Activated CD4-positive, alpha-beta T cell treated with anti-CD3 and anti-CD28 coated beads for 36 hours (primary cell): ENCODE data around the gene OSCAR. TPM values are rescaled to one million over a fixed set of nuclear protein-coding genes. Genes with fewer than 3 reads are reported as not detected.

Experiments
- ATAC-seq: fragments of 200-7000 bp; cut with Tn5 transposase; one replicate; pipeline ENCODE4 v1.10.0; 2021; ENCODE audit warnings: mild to moderate bottlenecking, moderate library complexity
- CTCF ChIA-PET: fragments of 350-600 bp; sonication (Branson Sonifier 250); formaldehyde crosslinking; loops from one replicate; lab custom pipeline; 2021; ENCODE audit warnings: antibody characterized with exemption; lab: Charles Lee
- POLR2A ChIA-PET: fragments of 350-600 bp; sonication (Branson Sonifier 250); formaldehyde crosslinking; loops from one replicate; lab custom pipeline; 2021; ENCODE audit warnings: antibody characterized with exemption, inconsistent platforms; lab: Charles Lee
- DNase-seq: peaks from one replicate; pipeline ENCODE4 v3.0.0-alpha.2; 2020
- H3K27ac Mint-ChIP-seq: one replicate; pipeline ENCODE4 v1.8.0; 2021; ENCODE audit warnings: mixed read lengths
- H3K27me3 Mint-ChIP-seq: one replicate; pipeline ENCODE4 v1.8.0; 2021; ENCODE audit warnings: mixed read lengths
- H3K36me3 Mint-ChIP-seq: one replicate; pipeline ENCODE4 v1.8.0; 2021; ENCODE audit warnings: low read depth, mixed read lengths
- H3K4me1 Mint-ChIP-seq: one replicate; pipeline ENCODE4 v1.8.0; 2021; ENCODE audit warnings: mixed read lengths
- H3K4me3 Mint-ChIP-seq: one replicate; pipeline ENCODE4 v1.8.0; 2021; ENCODE audit warnings: mild to moderate bottlenecking, moderate library complexity, mixed read lengths
- H3K9me3 Mint-ChIP-seq: one replicate; pipeline ENCODE4 v1.8.0; 2021; ENCODE audit warnings: low read depth, mixed read lengths
- intact Hi-C, 2 experiments: fragments of 100-400 bp; cut with DNase I in 1 of 2; cut with micrococcal nuclease in 1 of 2; formaldehyde crosslinking; loops; one replicate each; pipeline versions ENCODE4 v1.14.2 to v1.15.1; 2022 to 2024; cut with DNase I, micrococcal nuclease
- total RNA-seq, 2 experiments: library from RNA; stranded (reverse); gene quantifications; one replicate each; pipeline ENCODE4 v1.2.3, GENCODE V29; 2021

The OSCAR gene
- total RNA-seq, 2 experiments from 2014 or later = 0.67 to 0.71 TPM

GRCh38 chr19:54136864-54137698 is 36.5 kb upstream of the OSCAR start:
- ChIA-PET POLR2A (interaction anchor here (0.5 to 3.0 kb wide), 13 partner anchors 13 to 1661 kb away, joined by 3 to 35 read pairs (median 5); partner anchors contain the start of genes LENG1, LENG9, MBOAT7 and MYADM), CTCF (interaction anchor here (0.6 to 1.8 kb wide), 12 partner anchors 15 to 1204 kb away, joined by 3 to 15 read pairs (median 4); partner anchors contain the start of genes LENG1, MBOAT7, PRPF31 and TFPT)
- H3K4me1 Mint-ChIP-seq = peaks cover 42% of the 10 kb centered on the region
- DNase-seq = peak; percentile 99
- H3K27ac Mint-ChIP-seq = peak overlapping the region; percentile 85
- no peaks in the 10 kb centered on the region for H3K27me3 Mint-ChIP-seq
- ATAC-seq = peak; percentile 86
- peak overlapping the region; percentile 83 for H3K4me3 Mint-ChIP-seq
- peaks cover 9% of the 10 kb centered on the region for H3K36me3 Mint-ChIP-seq
- no peaks in the 10 kb centered on the region for H3K9me3 Mint-ChIP-seq
- intact Hi-C loops = loop anchor here (1.0 to 2.0 kb wide), 14 partner anchors 22 to 1468 kb away; partner anchors contain the start of genes LENG1 (in 2 of the 2), LENG8 (in 2 of the 2), NDUFA3 (in 2 of the 2) and PRPF31 (in 2 of the 2)

GRCh38 chr19:54136086-54136863 is 35.7 kb upstream of the OSCAR start:
- no peak for ATAC-seq
- H3K27me3 Mint-ChIP-seq = no peaks in the 10 kb centered on the region
- intact Hi-C loops = loop anchor here in 1 of 2 experiments (2.0 kb wide), 2 partner anchors 65 to 267 kb away; partner anchors contain the start of gene RPS9
- CTCF ChIA-PET = interaction anchor here (0.6 to 1.8 kb wide), 13 partner anchors 16 to 1205 kb away, joined by 3 to 15 read pairs (median 3); partner anchors contain the start of genes LENG1, MBOAT7, PRPF31 and TFPT
- POLR2A ChIA-PET = interaction anchor here (0.6 to 3.0 kb wide), 8 partner anchors 13 to 1662 kb away, joined by 3 to 35 read pairs (median 5); partner anchors contain the start of genes LENG1, LENG9, MBOAT7 and MYADM
- no peak for DNase-seq
- H3K4me1 Mint-ChIP-seq = peaks cover 38% of the 10 kb centered on the region
- peak overlapping the region; percentile 83 for H3K4me3 Mint-ChIP-seq
- H3K9me3 Mint-ChIP-seq = no peaks in the 10 kb centered on the region
- peaks cover 9% of the 10 kb centered on the region for H3K36me3 Mint-ChIP-seq
- peak overlapping the region; percentile 71 for H3K27ac Mint-ChIP-seq

GRCh38 chr19:54133957-54134590 is 33.5 kb upstream of the OSCAR start:
- POLR2A ChIA-PET = no interaction called here
- Mint-ChIP-seq H3K4me1 (peaks cover 21% of the 10 kb centered on the region), H3K36me3 (peaks cover 5% of the 10 kb centered on the region), H3K4me3 (no peak overlapping the region), H3K27me3 (no peaks in the 10 kb centered on the region), H3K27ac (no peak overlapping the region), H3K9me3 (no peaks in the 10 kb centered on the region)
- DNase-seq (no peak), ATAC-seq (no peak)
- CTCF ChIA-PET = interaction anchor here (0.6 kb wide), 1 partner anchor 10 kb away, joined by 3 read pairs; no protein-coding TSS in a partner anchor
- intact Hi-C loops = no loop called here

- intact Hi-C loops = no loop called here
Measured at GRCh38 chr19:54133312-54133956, 32.8 kb upstream of the OSCAR start.

GRCh38 chr19:54129617-54129996 is 29.0 kb upstream of the OSCAR start:
- intact Hi-C loops = no loop called here
- Mint-ChIP-seq H3K4me1 (peaks cover 5% of the 10 kb centered on the region), H3K9me3 (no peaks in the 10 kb centered on the region), H3K4me3 (no peak overlapping the region), H3K36me3 (peaks cover 14% of the 10 kb centered on the region), H3K27me3 (no peaks in the 10 kb centered on the region), H3K27ac (no peak overlapping the region)
- ChIA-PET POLR2A (no interaction called here), CTCF (no interaction called here)
- DNase-seq = no peak
- no peak for ATAC-seq

More at GRCh38 chr19:54133312-54133956, 32.8 kb upstream of the OSCAR start:
- Mint-ChIP-seq H3K9me3 (no peaks in the 10 kb centered on the region), H3K4me3 (no peak overlapping the region), H3K36me3 (peaks cover 1% of the 10 kb centered on the region), H3K27me3 (no peaks in the 10 kb centered on the region), H3K4me1 (peaks cover 16% of the 10 kb centered on the region), H3K27ac (no peak overlapping the region)
- DNase-seq (no peak), ATAC-seq (no peak)
- POLR2A ChIA-PET = no interaction called here
- CTCF ChIA-PET = no interaction called here

GRCh38 chr19:54128796-54129616 is 28.4 kb upstream of the OSCAR start:
- no peak for DNase-seq
- ChIA-PET POLR2A (no interaction called here), CTCF (no interaction called here)
- no peaks in the 10 kb centered on the region for H3K27me3 Mint-ChIP-seq
- H3K36me3 Mint-ChIP-seq = peaks cover 19% of the 10 kb centered on the region
- ATAC-seq = no peak
- no peaks in the 10 kb centered on the region for H3K4me1 Mint-ChIP-seq
- intact Hi-C loops = no loop called here
- no peaks in the 10 kb centered on the region for H3K9me3 Mint-ChIP-seq
- H3K27ac Mint-ChIP-seq = no peak overlapping the region
- H3K4me3 Mint-ChIP-seq = no peak overlapping the region

- intact Hi-C loops = no loop called here
- H3K36me3 Mint-ChIP-seq = peaks cover 20% of the 10 kb centered on the region
- H3K4me1 Mint-ChIP-seq = no peaks in the 10 kb centered on the region
- no peak for ATAC-seq
- no peak overlapping the region for H3K27ac Mint-ChIP-seq
- H3K9me3 Mint-ChIP-seq = no peaks in the 10 kb centered on the region
- no peaks in the 10 kb centered on the region for H3K27me3 Mint-ChIP-seq
- H3K4me3 Mint-ChIP-seq = no peak overlapping the region
- CTCF ChIA-PET = no interaction called here
- POLR2A ChIA-PET = no interaction called here
- DNase-seq = no peak
Measured at GRCh38 chr19:54128441-54128725, 27.8 kb upstream of the OSCAR start.

GRCh38 chr19:54127688-54128440 is 27.3 kb upstream of the OSCAR start:
- Mint-ChIP-seq H3K4me1 (no peaks in the 10 kb centered on the region), H3K4me3 (no peak overlapping the region), H3K36me3 (peaks cover 22% of the 10 kb centered on the region), H3K27me3 (no peaks in the 10 kb centered on the region), H3K9me3 (no peaks in the 10 kb centered on the region), H3K27ac (no peak overlapping the region)
- CTCF ChIA-PET = no interaction called here
- no peak for DNase-seq
- intact Hi-C loops = no loop called here
- POLR2A ChIA-PET = no interaction called here
- ATAC-seq = no peak

GRCh38 chr19:54125713-54126112 is 25.1 kb upstream of the OSCAR start:
- ATAC-seq (no peak), DNase-seq (no peak)
- Mint-ChIP-seq H3K27ac (no peak overlapping the region), H3K4me3 (no peak overlapping the region), H3K36me3 (peaks cover 37% of the 10 kb centered on the region), H3K9me3 (no peaks in the 10 kb centered on the region), H3K27me3 (no peaks in the 10 kb centered on the region), H3K4me1 (no peaks in the 10 kb centered on the region)
- ChIA-PET POLR2A (no interaction called here), CTCF (no interaction called here)
- intact Hi-C loops = no loop called here

- no peak for ATAC-seq
- CTCF ChIA-PET = interaction anchor here (1.0 kb wide), 1 partner anchor 252 kb away, joined by 3 read pairs; no protein-coding TSS in a partner anchor
Measured at GRCh38 chr19:54124393-54124792, 23.8 kb upstream of the OSCAR start.

More at GRCh38 chr19:54124393-54124792, 23.8 kb upstream of the OSCAR start:
- no peak for DNase-seq
- H3K4me1 Mint-ChIP-seq = no peaks in the 10 kb centered on the region
- H3K36me3 Mint-ChIP-seq = peaks cover 45% of the 10 kb centered on the region
- intact Hi-C loops = no loop called here
- no peaks in the 10 kb centered on the region for H3K9me3 Mint-ChIP-seq
- POLR2A ChIA-PET = no interaction called here
- H3K27ac Mint-ChIP-seq = no peak overlapping the region
- H3K27me3 Mint-ChIP-seq = no peaks in the 10 kb centered on the region
- no peak overlapping the region for H3K4me3 Mint-ChIP-seq
